ENCODE measurements around the gene PREB. TPM values are rescaled to one million over a fixed set of nuclear protein-coding genes. Genes with fewer than 3 reads are reported as not detected.

Gene PREB
- total and polyA plus RNA-seq, 2 of the 13 experiments (the other 11 are each of a cell fraction or from before 2014, with no cell fraction given), result 112 to 192 TPM

- TF ChIP-seq ZNF646 (CRISPR knock-in tag; IDR thresholded peaks at IDR 0.05), result no peak
- TF ChIP-seq PTBP1 (IDR thresholded peaks at IDR 0.05; ENCODE audit: low read depth, low read length, poor library complexity, severe bottlenecking), result no peak
- TF ChIP-seq ZBTB34 (CRISPR knock-in tag; IDR thresholded peaks at IDR 0.05), result no peak
- TF ChIP-seq ZBTB39 (CRISPR knock-in tag; IDR thresholded peaks at IDR 0.05), result no peak
- no peak for TF ChIP-seq SYNCRIP (IDR thresholded peaks at IDR 0.05; ENCODE audit: insufficient read depth, low read depth, low read length)
- no peak for TF ChIP-seq MEIS2 (CRISPR knock-in tag; IDR thresholded peaks at IDR 0.05)
- TF ChIP-seq GTF2F1 (IDR thresholded peaks at IDR 0.05; ENCODE audit: low read length), result no peak
- no peak for TF ChIP-seq TOE1 (CRISPR knock-in tag; IDR thresholded peaks at IDR 0.05)
- TF ChIP-seq ZNF3 (CRISPR knock-in tag; IDR thresholded peaks at IDR 0.05), result no peak
- TF ChIP-seq POLR2G (IDR thresholded peaks at IDR 0.05; ENCODE audit: low read depth, low read length), result no peak
- no peak for TF ChIP-seq ZNF24 (IDR thresholded peaks at IDR 0.05)
- TF ChIP-seq ZNF704 (CRISPR knock-in tag; IDR thresholded peaks at IDR 0.05; ENCODE audit: borderline replicate concordance), result no peak
- TF ChIP-seq, protein P1, sequence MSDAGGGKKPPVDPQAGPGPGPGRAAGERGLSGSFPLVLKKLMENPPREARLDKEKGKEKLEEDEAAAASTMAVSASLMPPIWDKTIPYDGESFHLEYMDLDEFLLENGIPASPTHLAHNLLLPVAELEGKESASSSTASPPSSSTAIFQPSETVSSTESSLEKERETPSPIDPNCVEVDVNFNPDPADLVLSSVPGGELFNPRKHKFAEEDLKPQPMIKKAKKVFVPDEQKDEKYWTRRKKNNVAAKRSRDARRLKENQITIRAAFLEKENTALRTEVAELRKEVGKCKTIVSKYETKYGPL (CRISPR knock-in tag; IDR thresholded peaks at IDR 0.05), result no peak
- TF ChIP-seq ZNF331 (CRISPR knock-in tag; IDR thresholded peaks at IDR 0.05), result 0 out of 2 replicates have a peak, but pooled peaks have one; percentile 30
Observed at GRCh38 chr2:27152102-27152795, 17.8 kb upstream of the PREB start (continued).

Data from HepG2 (cell line).